ENCODE data around the gene FAM3C. TPM values are rescaled to one million over a fixed set of nuclear protein-coding genes. Genes with fewer than 3 reads are reported as not detected.
"Not testable (repeated sequence)": the region's sequence is repeated elsewhere in the genome, so short reads cannot be mapped to it uniquely, and the experiment has no call there.

The FAM3C gene
- total RNA-seq, 1 experiment from 2014 or later: 322 TPM

DNA sequence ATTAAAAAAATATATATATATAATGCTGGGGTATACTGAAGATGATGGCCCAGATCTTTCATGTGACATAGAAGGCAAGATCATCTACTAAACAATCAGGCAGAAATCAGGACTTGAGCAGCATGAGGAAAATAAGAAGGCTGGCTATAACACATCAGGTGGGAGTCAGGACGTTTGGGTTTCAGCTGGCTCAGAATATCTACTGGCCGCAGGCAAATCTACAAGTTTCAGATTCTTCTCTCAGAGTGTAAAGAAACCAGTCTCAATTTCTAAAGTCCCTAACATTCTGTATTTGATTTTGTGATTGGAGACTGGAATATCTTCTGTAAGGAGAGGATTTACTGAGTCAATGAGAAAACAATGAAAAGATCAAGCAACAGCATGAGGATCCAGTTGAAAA is 37.7 kb upstream of the FAM3C start:
- BruUV-seq (replicated peaks): no TSS peak
- ATAC-seq (no peak), DNase-seq (ENCODE audit: low read depth, low spot score) (no peak)
- Histone ChIP-seq H3K27me3 (ENCODE audit: insufficient read depth, low read length) (no peaks in the 10 kb centered on the region), H3K4me1 (ENCODE audit: control insufficient read depth in 1 of 2, insufficient read depth in 2 of 2, low read length in 2 of 2) (peaks cover 9 to 12% of the 10 kb centered on the region in 2 experiments), H3K4me3 (replicated peaks in 1 of 2; ENCODE audit: low read depth in 1 of 2, low read length in 2 of 2) (no peak overlapping the region), H3K4me2 (ENCODE audit: low read length) (no peak overlapping the region), H3K79me2 (ENCODE audit: insufficient read depth, low read length) (no peaks in the 10 kb centered on the region), H3K9ac (ENCODE audit: low read length) (no peak overlapping the region), H4K20me1 (ENCODE audit: insufficient read depth) (no peaks in the 10 kb centered on the region), H2AFZ (ENCODE audit: low read depth, low read length, poor library complexity, severe bottlenecking) (no peak overlapping the region), H3K36me3 (ENCODE audit: control insufficient read depth in 1 of 2, insufficient read depth in 2 of 2, low read length in 2 of 2) (no peaks in the 10 kb centered on the region), H3K27ac (ENCODE audit: low read depth, low read length) (no peak overlapping the region), H3K9me3 (ENCODE audit: control insufficient read depth in 1 of 2, insufficient read depth in 1 of 2, low read depth in 1 of 2, low read length in 2 of 2) (no peaks in the 10 kb centered on the region), H3K9me2 (ENCODE audit: insufficient read depth) (0 out of 2 replicates have a peak, but pooled peaks cover 3% of the 10 kb centered on the region)
- intact Hi-C loops (cut with micrococcal nuclease): no loop called here
- RAD21 ChIA-PET (ENCODE audit: low non-redundant PET in 1 of 2, low total read pairs in 2 of 2, uncharacterized antibody in 2 of 2, unreplicated experiment in 2 of 2): no interaction called here
- CTCF ChIA-PET: no interaction called here
- TF ChIP-seq FOSL1 (IDR thresholded peaks at IDR 0.05; ENCODE audit: low read depth) (no peak), EGR1 (IDR thresholded peaks at IDR 0.05; ENCODE audit: low read depth) (no peak)
- POLR2A ChIA-PET: no interaction called here

DNA sequence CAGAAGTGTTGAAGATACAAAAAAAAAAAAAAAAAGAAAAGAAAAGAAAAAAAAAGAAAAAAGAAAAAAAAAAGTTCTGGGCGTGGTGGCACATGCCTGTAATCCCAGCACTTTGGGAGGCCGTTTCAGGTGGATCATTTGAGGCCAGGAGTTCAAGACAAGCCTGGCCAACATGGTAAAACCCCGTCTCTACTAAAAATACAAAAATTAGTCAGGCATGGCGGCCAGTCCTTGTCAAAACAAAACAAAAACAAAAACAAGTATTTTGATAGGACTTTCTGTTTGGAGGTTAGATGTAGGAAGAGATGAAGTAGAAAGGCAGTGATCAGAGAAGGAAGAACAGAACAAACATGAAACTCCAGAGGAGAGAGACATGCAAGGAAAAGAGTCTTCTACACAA is 36.4 kb upstream of the FAM3C start:
- H3K36me3 ChIP-seq (ENCODE audit: control insufficient read depth in 1 of 2, insufficient read depth in 2 of 2, low read length in 2 of 2); H3K9me3 ChIP-seq (ENCODE audit: control insufficient read depth in 1 of 2, insufficient read depth in 1 of 2, low read depth in 1 of 2, low read length in 2 of 2); H3K27ac ChIP-seq (ENCODE audit: low read depth, low read length); ATAC-seq; DNase-seq (ENCODE audit: low read depth, low spot score); H3K4me1 ChIP-seq (ENCODE audit: control insufficient read depth in 1 of 2, insufficient read depth in 2 of 2, low read length in 2 of 2); H3K9me2 ChIP-seq (ENCODE audit: insufficient read depth); POLR2A ChIA-PET; CTCF ChIA-PET; H3K9ac ChIP-seq (ENCODE audit: low read length); intact Hi-C loops (cut with micrococcal nuclease); H3K27me3 ChIP-seq (ENCODE audit: insufficient read depth, low read length); H2AFZ ChIP-seq (ENCODE audit: low read depth, low read length, poor library complexity, severe bottlenecking); H3K4me2 ChIP-seq (ENCODE audit: low read length); RAD21 ChIA-PET (ENCODE audit: low non-redundant PET in 1 of 2, low total read pairs in 2 of 2, uncharacterized antibody in 2 of 2, unreplicated experiment in 2 of 2); BruUV-seq (replicated peaks); H3K4me3 ChIP-seq (replicated peaks in 1 of 2; ENCODE audit: low read depth in 1 of 2, low read length in 2 of 2); H3K79me2 ChIP-seq (ENCODE audit: insufficient read depth, low read length); H4K20me1 ChIP-seq (ENCODE audit: insufficient read depth): not testable (repeated sequence)

DNA sequence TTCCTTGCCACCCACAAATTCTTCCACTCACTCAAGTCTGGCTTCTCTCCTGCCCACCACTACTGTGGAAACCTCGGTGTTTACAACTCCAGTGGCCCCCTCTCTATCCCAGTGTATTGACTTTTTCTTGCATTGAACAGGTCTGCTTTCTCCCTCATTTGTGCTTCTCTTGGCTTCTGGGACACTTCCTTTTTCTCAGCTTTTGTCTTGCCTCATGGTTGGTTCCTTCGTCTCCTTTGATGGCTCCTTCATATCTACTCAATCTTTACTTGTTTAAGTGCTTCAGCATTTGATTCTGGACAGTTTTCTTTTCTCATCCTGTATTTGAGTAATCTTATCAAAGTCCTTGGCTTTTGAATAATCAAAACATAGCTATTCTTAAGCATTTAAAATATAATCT is 35.9 kb upstream of the FAM3C start:
- no peak overlapping the region for H2AFZ ChIP-seq (ENCODE audit: low read depth, low read length, poor library complexity, severe bottlenecking)
- H3K79me2 ChIP-seq (ENCODE audit: insufficient read depth, low read length): no peaks in the 10 kb centered on the region
- no peaks in the 10 kb centered on the region for H3K36me3 ChIP-seq (ENCODE audit: control insufficient read depth in 1 of 2, insufficient read depth in 2 of 2, low read length in 2 of 2)
- H3K9me3 ChIP-seq (ENCODE audit: control insufficient read depth in 1 of 2, insufficient read depth in 1 of 2, low read depth in 1 of 2, low read length in 2 of 2): no peaks in the 10 kb centered on the region
- H3K4me3 ChIP-seq (replicated peaks in 1 of 2; ENCODE audit: low read depth in 1 of 2, low read length in 2 of 2): no peak overlapping the region
- no peak overlapping the region for H3K27ac ChIP-seq (ENCODE audit: low read depth, low read length)
- H3K9me2 ChIP-seq (ENCODE audit: insufficient read depth): 0 out of 2 replicates have a peak, but pooled peaks cover 3% of the 10 kb centered on the region
- no peaks in the 10 kb centered on the region for H4K20me1 ChIP-seq (ENCODE audit: insufficient read depth)
- H3K9ac ChIP-seq (ENCODE audit: low read length): no peak overlapping the region
- POLR2A ChIA-PET: no interaction called here
- no peaks in the 10 kb centered on the region for H3K27me3 ChIP-seq (ENCODE audit: insufficient read depth, low read length)
- ATAC-seq: no peak
- RAD21 ChIA-PET (ENCODE audit: low non-redundant PET in 1 of 2, low total read pairs in 2 of 2, uncharacterized antibody in 2 of 2, unreplicated experiment in 2 of 2): no interaction called here
- no peaks in the 10 kb centered on the region for H3K4me1 ChIP-seq (ENCODE audit: control insufficient read depth in 1 of 2, insufficient read depth in 2 of 2, low read length in 2 of 2)
- CTCF ChIA-PET: no interaction called here
- TF ChIP-seq EGR1 (IDR thresholded peaks at IDR 0.05; ENCODE audit: low read depth): no peak
- no peak for TF ChIP-seq EZH2phosphoT487 (IDR thresholded peaks at IDR 0.05; ENCODE audit: borderline replicate concordance)
- TF ChIP-seq SIN3A (IDR thresholded peaks at IDR 0.05; ENCODE audit: low read depth): no peak
- no peak for TF ChIP-seq TCF7L2 (IDR thresholded peaks at IDR 0.05; ENCODE audit: borderline replicate concordance, extremely low read depth, insufficient read depth, insufficient read length)
- no peak for TF ChIP-seq RAD21 (IDR thresholded peaks at IDR 0.05; ENCODE audit: low read depth)
- TF ChIP-seq, protein P1, sequence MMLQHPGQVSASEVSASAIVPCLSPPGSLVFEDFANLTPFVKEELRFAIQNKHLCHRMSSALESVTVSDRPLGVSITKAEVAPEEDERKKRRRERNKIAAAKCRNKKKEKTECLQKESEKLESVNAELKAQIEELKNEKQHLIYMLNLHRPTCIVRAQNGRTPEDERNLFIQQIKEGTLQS (IDR thresholded peaks at IDR 0.05): no peak
- TF ChIP-seq CEBPB (IDR thresholded peaks at IDR 0.05; ENCODE audit: low read depth): no peak
- no peak for TF ChIP-seq POLR2A (IDR thresholded peaks at IDR 0.05; ENCODE audit: borderline replicate concordance, extremely low read depth, insufficient read depth, insufficient read length)
- no peak for TF ChIP-seq ZFX (IDR thresholded peaks at IDR 0.05)
- no peak for TF ChIP-seq FOSL1 (IDR thresholded peaks at IDR 0.05; ENCODE audit: low read depth)
- intact Hi-C loops (cut with micrococcal nuclease): no loop called here
- H3K4me2 ChIP-seq (ENCODE audit: low read length): no peak overlapping the region
- no TSS peak for BruUV-seq (replicated peaks)
- no peak for DNase-seq (ENCODE audit: low read depth, low spot score)
